ENCODE data around the gene TLL2. TPM values are rescaled to one million over a fixed set of nuclear protein-coding genes. Genes with fewer than 3 reads are reported as not detected.

TLL2 gene
- total RNA-seq, 4 donors from 2014 or later = 0.40 to 0.62 TPM; not detected in 2

DNA sequence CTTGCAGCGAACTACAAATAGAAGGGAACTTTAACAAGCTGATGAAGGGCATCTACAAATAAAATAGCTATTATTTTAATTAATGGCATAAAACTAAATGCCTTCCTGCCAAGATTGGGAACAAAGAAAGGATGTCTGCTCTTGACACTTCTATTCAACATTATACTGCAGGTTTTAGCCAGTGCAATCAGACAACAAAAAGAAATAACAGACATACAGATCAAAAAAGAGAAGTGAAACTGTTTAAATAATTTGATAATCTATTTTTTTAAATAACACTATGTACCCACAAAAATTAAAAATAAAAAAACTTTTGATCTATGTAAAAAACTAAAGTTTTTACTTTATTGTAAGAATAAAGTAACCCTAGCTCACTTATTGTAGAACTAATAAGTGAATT, 22.4 kb upstream of the TLL2 start:
- Histone ChIP-seq H3K4me3 (no peak overlapping the region), H3K36me3 (peaks cover 0 to 54% (median 7%) of the 10 kb centered on the region in 3 donors), H3K27ac (no peak overlapping the region), H3K4me1 (peaks cover 0 to 9% (median 0%) of the 10 kb centered on the region in 3 donors), H3K9me3 (no peaks in the 10 kb centered on the region), H3K27me3 (no peaks in the 10 kb centered on the region)
- intact Hi-C loops (cut with DNase I) = no loop called here
- 76 to 95% methylated on average over 1 of the region's 1 CpG for WGBS, 2 donors
- DNase-seq = no peak
- TF ChIP-seq POLR2A (IDR thresholded peaks at IDR 0.05) (no peak), CTCF (IDR thresholded peaks at IDR 0.05) (no peak)

DNA sequence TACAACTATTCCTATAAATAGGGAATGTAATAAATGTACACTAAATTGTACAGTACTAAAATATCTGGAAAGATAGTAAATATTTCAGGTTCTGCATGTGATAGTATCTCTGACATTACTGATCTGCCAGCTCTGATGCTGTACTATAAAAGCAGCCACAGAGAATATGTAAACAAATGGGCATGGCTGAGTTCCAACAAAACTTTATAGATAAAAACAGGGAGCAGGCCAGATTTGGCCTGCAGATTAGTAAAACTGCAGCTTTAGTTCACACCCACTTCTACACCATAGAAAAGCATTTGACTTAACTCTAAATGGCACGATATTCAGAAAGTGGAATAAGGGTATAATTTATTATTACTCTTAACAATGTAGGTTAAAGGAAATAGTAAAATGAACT, 18.8 kb upstream of the TLL2 start:
- Histone ChIP-seq H3K9me3 (no peaks in the 10 kb centered on the region), H3K27me3 (no peaks in the 10 kb centered on the region), H3K27ac (no peak overlapping the region), H3K4me3 (no peak overlapping the region), H3K4me1 (peaks cover 0 to 9% (median 0%) of the 10 kb centered on the region in 3 donors), H3K36me3 (peaks cover 0 to 65% (median 4%) of the 10 kb centered on the region in 3 donors)
- TF ChIP-seq POLR2A (IDR thresholded peaks at IDR 0.05) (no peak), CTCF (IDR thresholded peaks at IDR 0.05) (no peak)
- WGBS, 2 donors = 11 to 45% methylated on average over 1 of the region's 1 CpG
- intact Hi-C loops (cut with DNase I) = no loop called here
- no peak for DNase-seq

GRCh38 chr10:96529634-96530279, 16.0 kb upstream of the TLL2 start:
- H3K9me3 ChIP-seq = no peaks in the 10 kb centered on the region
- no peak overlapping the region for H3K27ac ChIP-seq
- peaks cover 0 to 9% (median 0%) of the 10 kb centered on the region in 3 donors for H3K4me1 ChIP-seq
- TF ChIP-seq POLR2A (IDR thresholded peaks at IDR 0.05) = no peak
- TF ChIP-seq CTCF (IDR thresholded peaks at IDR 0.05) = no peak
- no peak for DNase-seq
- no peak overlapping the region for H3K4me3 ChIP-seq
- intact Hi-C loops (cut with DNase I) = no loop called here
- H3K27me3 ChIP-seq = no peaks in the 10 kb centered on the region
- peaks cover 0 to 90% (median 10%) of the 10 kb centered on the region in 3 donors for H3K36me3 ChIP-seq
- 82 to 85% methylated on average over 6 of the region's 6 CpGs for WGBS, 2 donors

- no peak overlapping the region for H3K4me3 ChIP-seq
- no peaks in the 10 kb centered on the region for H3K9me3 ChIP-seq
- TF ChIP-seq CTCF (IDR thresholded peaks at IDR 0.05) (no peak), POLR2A (IDR thresholded peaks at IDR 0.05) (no peak)
- intact Hi-C loops (cut with DNase I) = no loop called here
- H3K36me3 ChIP-seq = peaks cover 0 to 81% (median 10%) of the 10 kb centered on the region in 3 donors
- H3K4me1 ChIP-seq = no peaks in the 10 kb centered on the region
- 73 to 74% methylated on average over 1 of the region's 1 CpG for WGBS, 2 donors
- H3K27me3 ChIP-seq = no peaks in the 10 kb centered on the region
- no peak overlapping the region for H3K27ac ChIP-seq
- no peak for DNase-seq
Observed at GRCh38 chr10:96524741-96525140, 11.0 kb upstream of the TLL2 start.

- Histone ChIP-seq H3K36me3 (peaks cover 0 to 40% (median 4%) of the 10 kb centered on the region in 3 donors), H3K4me1 (peaks cover 22 to 24% (median 23%) of the 10 kb centered on the region in 3 donors), H3K9me3 (no peaks in the 10 kb centered on the region), H3K4me3 (no peak overlapping the region), H3K27ac (no peak overlapping the region), H3K27me3 (peaks cover 0 to 31% (median 4%) of the 10 kb centered on the region in 4 donors)
- TF ChIP-seq POLR2A (IDR thresholded peaks at IDR 0.05) (no peak), CTCF (IDR thresholded peaks at IDR 0.05) (no peak)
- DNase-seq = no peak
- intact Hi-C loops (cut with DNase I) = loop anchor here (10.0 kb wide), 1 partner anchor 122 kb away; no protein-coding TSS in a partner anchor
- WGBS, 2 donors = 85 to 91% methylated on average over 1 of the region's 1 CpG
Observed at GRCh38 chr10:96517284-96517683, 3.6 kb upstream of the TLL2 start.

Data from esophagus squamous epithelium (tissue), 5 donors.